CD4-positive, alpha-beta memory T cell (primary cell): ENCODE data around the gene ACBD4. TPM values are rescaled to one million over a fixed set of nuclear protein-coding genes. Genes with fewer than 3 reads are reported as not detected.

Experiments
- CTCF ChIA-PET: fragments of 350-600 bp; sonication (Branson Sonifier 250); formaldehyde crosslinking; loops from one replicate; lab custom pipeline; 2021; ENCODE audit warnings: inconsistent platforms; ENCODE audit not compliant: partially characterized antibody; lab: Charles Lee
- POLR2A ChIA-PET: fragments of 350-600 bp; sonication (Branson Sonifier 250); formaldehyde crosslinking; loops from one replicate; lab custom pipeline; 2021; ENCODE audit not compliant: partially characterized antibody; lab: Charles Lee
- DNase-seq, 5 donors: peaks; one replicate each; pipeline versions ENCODE4 v3.0.0 to v3.0.0-alpha.2; 2020 to 2022; ENCODE audit warnings: mixed read lengths in 1 of 5
- H3K27ac ChIP-seq: one replicate; pipeline ENCODE4 v1.7.0; 2013; ENCODE audit warnings: low read depth, low read length
- H3K27me3 ChIP-seq: 2 replicates; pipeline ENCODE4 v1.7.0; 2013; ENCODE audit warnings: mild to moderate bottlenecking, low read length, moderate library complexity; ENCODE audit not compliant: insufficient read depth
- H3K36me3 ChIP-seq: 2 replicates; pipeline ENCODE4 v1.7.0; 2013; ENCODE audit warnings: mild to moderate bottlenecking, low read length, moderate library complexity; ENCODE audit not compliant: insufficient read depth
- H3K4me1 ChIP-seq: 2 replicates; pipeline ENCODE4 v1.7.0; 2013; ENCODE audit warnings: mild to moderate bottlenecking, low read length, moderate library complexity; ENCODE audit not compliant: insufficient read depth
- H3K4me3 ChIP-seq, 2 donors: one replicate each; pipeline ENCODE4 v1.7.0; 2013; ENCODE audit warnings: low read length in 2 of 2, mild to moderate bottlenecking in 1 of 2
- H3K9me3 ChIP-seq, 2 donors: one replicate each; pipeline ENCODE4 v1.7.0; 2013; ENCODE audit warnings: low read length in 2 of 2, control low read depth in 1 of 2; ENCODE audit not compliant: control insufficient read depth in 1 of 2
- H3K27ac Mint-ChIP-seq, 7 donors: one replicate each; pipeline ENCODE4 v1.8.0; 2020 to 2021; ENCODE audit warnings: mixed read lengths in 7 of 7, mild to moderate bottlenecking in 6 of 7, inconsistent platforms in 3 of 7, moderate library complexity in 3 of 7
- H3K27me3 Mint-ChIP-seq, 2 donors: one replicate each; pipeline ENCODE4 v1.8.0; 2020 to 2021; ENCODE audit warnings: mixed read lengths in 2 of 2
- H3K36me3 Mint-ChIP-seq, 2 donors: one replicate each; pipeline ENCODE4 v1.8.0; 2020 to 2021; ENCODE audit warnings: mixed read lengths in 2 of 2, inconsistent platforms in 1 of 2, mild to moderate bottlenecking in 1 of 2
- H3K4me1 Mint-ChIP-seq, 4 donors: one replicate each; pipeline ENCODE4 v1.8.0; 2020 to 2021; ENCODE audit warnings: mixed read lengths in 4 of 4, mild to moderate bottlenecking in 1 of 4
- H3K4me3 Mint-ChIP-seq, 8 donors: one replicate each; pipeline ENCODE4 v1.8.0; 2020 to 2021; ENCODE audit warnings: mixed read lengths in 8 of 8, mild to moderate bottlenecking in 7 of 8, moderate library complexity in 6 of 8, inconsistent platforms in 3 of 8
- H3K9me3 Mint-ChIP-seq, 8 donors: one replicate each; pipeline ENCODE4 v1.8.0; 2020 to 2021; ENCODE audit warnings: mixed read lengths in 8 of 8, mild to moderate bottlenecking in 5 of 8, inconsistent platforms in 3 of 8, moderate library complexity in 1 of 8
- intact Hi-C: fragments of 100-400 bp; cut with micrococcal nuclease; formaldehyde crosslinking; loops from one replicate; pipeline ENCODE4 v1.15.1; 2023
- polyA plus RNA-seq, 2 donors: library from polyadenylated mRNA; unstranded; fragments of 300-500 nt; fragmentation: Illumina TruSeq; gene quantifications; one replicate each; pipeline ENCODE4 v1.2.3, GENCODE V29; 2021
- total RNA-seq, 2 experiments: library from RNA; stranded (reverse); gene quantifications; one replicate each; pipeline ENCODE4 v1.2.3, GENCODE V29; 2021

Gene ACBD4
- total and polyA plus RNA-seq, 4 experiments from 2014 or later, result 10.3 to 48.1 (median 26.2) TPM

- POLR2A ChIA-PET, result interaction anchor here (0.5 kb wide), 1 partner anchor 23 kb away, joined by 3 read pairs; no protein-coding TSS in a partner anchor
- no peak for DNase-seq
- no peaks in the 10 kb centered on the region for H3K9me3 Mint-ChIP-seq
Measured at GRCh38 chr17:45108595-45109521, 26.6 kb upstream of the ACBD4 start.

DNA sequence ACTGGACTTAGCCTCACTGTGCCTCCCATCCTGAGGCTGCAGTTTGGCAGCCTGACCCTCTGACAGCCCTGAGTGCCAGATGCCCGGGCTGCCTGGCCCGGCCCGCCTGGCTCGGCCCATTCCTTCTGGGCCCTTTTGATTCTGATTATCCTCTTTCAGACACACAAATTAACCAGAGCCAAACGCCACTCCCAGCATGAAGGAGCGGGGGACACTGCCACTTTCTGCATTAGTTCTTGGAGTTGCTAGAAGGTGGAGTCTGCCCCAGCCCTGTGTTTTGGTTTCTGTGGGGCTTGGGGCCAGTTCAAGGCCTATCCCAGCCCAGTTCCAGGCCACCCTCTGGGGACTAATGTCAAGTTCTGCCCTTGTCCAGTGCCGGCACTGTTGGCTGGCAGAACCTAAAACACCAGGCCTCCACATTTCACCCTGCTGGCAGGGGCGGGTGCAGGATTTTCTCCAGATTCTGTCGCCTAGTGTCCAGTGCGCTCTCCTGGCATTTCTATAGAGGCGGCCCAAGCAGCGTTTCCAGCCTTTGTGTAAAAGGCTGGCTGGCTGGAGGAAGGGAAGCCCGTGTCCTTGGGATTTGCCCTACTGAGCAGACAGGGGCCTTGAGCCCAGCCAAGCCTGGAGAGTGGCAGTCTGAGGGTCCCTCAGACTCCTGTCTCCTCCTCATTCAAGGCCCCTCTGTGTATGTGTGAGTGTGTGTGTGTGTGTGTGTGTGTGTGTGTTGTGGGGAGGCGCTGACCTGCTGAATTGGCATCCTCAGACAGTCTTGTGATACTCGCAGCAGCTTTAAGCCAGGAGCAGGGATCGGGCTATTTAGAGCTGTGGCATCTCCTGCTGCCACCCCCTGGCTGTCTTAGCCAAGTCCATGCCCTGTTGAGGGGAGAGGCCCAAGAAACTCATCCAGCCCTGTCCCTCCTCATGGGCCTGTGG, 24.5 kb upstream of the ACBD4 start:
- H3K9me3 ChIP-seq, result no peaks in the 10 kb centered on the region
- DNase-seq, result peak in 1 of 5 donors; percentile 10
- H3K4me3 ChIP-seq, result no peak overlapping the region
- H3K27ac Mint-ChIP-seq, result peak overlapping the region in 2 of 7 donors; percentile 15 to 41
- no peaks in the 10 kb centered on the region for H3K4me1 ChIP-seq
- H3K4me1 Mint-ChIP-seq, result no peaks in the 10 kb centered on the region
- CTCF ChIA-PET, result no interaction called here
- H3K27me3 Mint-ChIP-seq, result no peaks in the 10 kb centered on the region
- POLR2A ChIA-PET, result no interaction called here
- H3K36me3 Mint-ChIP-seq, result peaks cover 5 to 27% of the 10 kb centered on the region in 2 donors
- no peak overlapping the region for H3K4me3 Mint-ChIP-seq
- no peaks in the 10 kb centered on the region for H3K9me3 Mint-ChIP-seq
- H3K36me3 ChIP-seq, result peaks cover 17% of the 10 kb centered on the region
- intact Hi-C loops, result no loop called here
- H3K27me3 ChIP-seq, result no peaks in the 10 kb centered on the region
- no peak overlapping the region for H3K27ac ChIP-seq

More at GRCh38 chr17:45108595-45109521, 26.6 kb upstream of the ACBD4 start:
- Histone ChIP-seq H3K27ac (no peak overlapping the region), H3K4me3 (no peak overlapping the region), H3K9me3 (no peaks in the 10 kb centered on the region), H3K36me3 (peaks cover 35% of the 10 kb centered on the region), H3K27me3 (no peaks in the 10 kb centered on the region), H3K4me1 (no peaks in the 10 kb centered on the region)
- Mint-ChIP-seq H3K36me3 (peaks cover 17 to 46% of the 10 kb centered on the region in 2 donors), H3K27ac (peak overlapping the region in 2 of 7 donors; percentile 23 to 67), H3K4me1 (no peaks in the 10 kb centered on the region), H3K27me3 (no peaks in the 10 kb centered on the region), H3K4me3 (no peak overlapping the region)
- intact Hi-C loops, result no loop called here
- CTCF ChIA-PET, result interaction anchor here (1.2 kb wide), 1 partner anchor 89 kb away, joined by 3 read pairs; no protein-coding TSS in a partner anchor

DNA sequence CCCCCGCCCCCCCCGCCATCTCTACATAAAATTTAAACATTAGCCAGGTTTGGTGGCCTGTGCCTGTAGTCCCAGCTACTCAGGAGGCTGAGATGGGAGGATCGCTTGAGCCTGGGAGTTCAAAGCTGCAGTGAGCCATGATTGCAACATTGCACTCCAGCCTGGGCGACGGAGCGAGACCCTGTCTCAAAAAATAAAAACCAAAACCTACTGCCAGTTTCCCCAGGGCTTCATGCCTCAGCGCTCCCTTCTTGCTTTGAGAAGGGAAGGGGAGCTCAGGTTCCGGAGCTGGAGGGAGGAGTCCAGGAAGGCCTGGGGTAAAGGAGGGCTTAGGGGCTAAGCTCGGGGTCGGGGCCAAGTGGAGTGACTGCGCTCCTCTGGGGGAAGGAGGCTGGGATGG, 23.6 kb upstream of the ACBD4 start:
- Mint-ChIP-seq H3K4me1 (no peaks in the 10 kb centered on the region), H3K36me3 (peaks cover 5 to 17% of the 10 kb centered on the region in 2 donors), H3K27me3 (no peaks in the 10 kb centered on the region), H3K4me3 (no peak overlapping the region), H3K27ac (no peak overlapping the region), H3K9me3 (no peaks in the 10 kb centered on the region)
- POLR2A ChIA-PET, result no interaction called here
- Histone ChIP-seq H3K27ac (no peak overlapping the region), H3K36me3 (peaks cover 8% of the 10 kb centered on the region), H3K27me3 (no peaks in the 10 kb centered on the region), H3K4me1 (no peaks in the 10 kb centered on the region), H3K4me3 (no peak overlapping the region), H3K9me3 (no peaks in the 10 kb centered on the region)
- CTCF ChIA-PET, result interaction anchor here (1.7 kb wide), 1 partner anchor 13 kb away, joined by 6 read pairs; no protein-coding TSS in a partner anchor
- DNase-seq, result peak in 1 of 5 donors; percentile 23
- intact Hi-C loops, result no loop called here

DNA sequence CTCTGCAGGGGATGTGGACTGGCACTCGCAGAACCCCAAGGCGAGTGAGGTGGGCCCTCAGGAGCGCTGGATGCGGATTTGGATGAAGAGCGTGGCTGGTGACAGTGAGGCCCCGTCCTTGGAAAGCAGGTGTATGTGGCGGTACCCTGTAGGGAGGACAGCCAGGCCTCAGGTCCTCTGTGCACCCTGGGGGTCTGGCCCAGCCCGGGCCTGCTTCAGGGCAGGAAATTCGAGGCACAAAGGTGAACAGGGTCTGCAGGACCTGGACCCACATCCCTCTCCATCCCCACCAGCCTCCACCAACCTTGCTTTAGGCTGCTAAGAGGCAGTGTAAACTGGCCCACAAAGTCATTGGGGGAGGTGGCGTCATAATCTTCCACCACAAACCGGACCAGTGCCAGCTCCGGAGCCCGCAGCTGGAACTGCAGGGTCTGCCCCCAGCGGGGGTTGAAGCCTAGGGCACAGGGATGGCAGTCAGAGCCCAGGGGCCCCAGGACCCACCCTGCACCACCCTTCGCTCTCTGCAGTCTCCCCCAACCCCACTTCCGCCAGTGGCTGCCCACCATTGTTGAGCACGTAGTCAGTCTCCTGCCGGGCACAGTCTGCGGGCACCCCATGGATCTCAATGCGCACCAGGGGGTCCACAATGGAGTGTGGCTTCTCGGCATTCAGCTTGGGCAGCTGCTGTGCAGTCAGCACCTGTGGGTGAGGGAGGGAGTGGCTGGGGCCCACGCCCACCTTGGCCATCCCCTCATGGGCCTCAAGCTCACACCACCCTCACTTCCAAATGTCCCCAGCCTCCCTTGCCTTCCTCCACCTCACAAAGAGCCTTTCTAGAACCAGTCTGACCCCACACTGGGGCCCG, 22.7 kb upstream of the ACBD4 start:
- intact Hi-C loops, result no loop called here
- H3K36me3 Mint-ChIP-seq, result peaks cover 4 to 12% of the 10 kb centered on the region in 2 donors
- no peaks in the 10 kb centered on the region for H3K4me1 Mint-ChIP-seq
- H3K9me3 Mint-ChIP-seq, result no peaks in the 10 kb centered on the region
- no peak overlapping the region for H3K27ac ChIP-seq
- H3K27ac Mint-ChIP-seq, result no peak overlapping the region
- no peaks in the 10 kb centered on the region for H3K27me3 ChIP-seq
- H3K9me3 ChIP-seq, result no peaks in the 10 kb centered on the region
- ChIA-PET POLR2A (no interaction called here), CTCF (interaction anchor here (1.7 kb wide), 1 partner anchor 14 kb away, joined by 6 read pairs; no protein-coding TSS in a partner anchor)
- H3K4me3 Mint-ChIP-seq, result no peak overlapping the region
- H3K27me3 Mint-ChIP-seq, result no peaks in the 10 kb centered on the region
- DNase-seq, result peak in 1 of 5 donors; percentile 33
- H3K4me1 ChIP-seq, result no peaks in the 10 kb centered on the region
- H3K4me3 ChIP-seq, result no peak overlapping the region
- H3K36me3 ChIP-seq, result peaks cover 3% of the 10 kb centered on the region

- Histone ChIP-seq H3K9me3 (no peaks in the 10 kb centered on the region), H3K4me1 (no peaks in the 10 kb centered on the region), H3K27me3 (no peaks in the 10 kb centered on the region), H3K4me3 (no peak overlapping the region), H3K27ac (no peak overlapping the region), H3K36me3 (no peaks in the 10 kb centered on the region)
- Mint-ChIP-seq H3K27ac (no peak overlapping the region), H3K4me3 (no peak overlapping the region), H3K9me3 (no peaks in the 10 kb centered on the region), H3K27me3 (no peaks in the 10 kb centered on the region), H3K4me1 (no peaks in the 10 kb centered on the region), H3K36me3 (peaks cover 0 to 7% of the 10 kb centered on the region in 2 donors)
- DNase-seq, result peak in 1 of 5 donors; percentile 9
- POLR2A ChIA-PET, result no interaction called here
- CTCF ChIA-PET, result interaction anchor here (1.7 kb wide), 1 partner anchor 14 kb away, joined by 6 read pairs; no protein-coding TSS in a partner anchor
- intact Hi-C loops, result no loop called here
Measured at GRCh38 chr17:45113424-45113754, 22.1 kb upstream of the ACBD4 start.

DNA sequence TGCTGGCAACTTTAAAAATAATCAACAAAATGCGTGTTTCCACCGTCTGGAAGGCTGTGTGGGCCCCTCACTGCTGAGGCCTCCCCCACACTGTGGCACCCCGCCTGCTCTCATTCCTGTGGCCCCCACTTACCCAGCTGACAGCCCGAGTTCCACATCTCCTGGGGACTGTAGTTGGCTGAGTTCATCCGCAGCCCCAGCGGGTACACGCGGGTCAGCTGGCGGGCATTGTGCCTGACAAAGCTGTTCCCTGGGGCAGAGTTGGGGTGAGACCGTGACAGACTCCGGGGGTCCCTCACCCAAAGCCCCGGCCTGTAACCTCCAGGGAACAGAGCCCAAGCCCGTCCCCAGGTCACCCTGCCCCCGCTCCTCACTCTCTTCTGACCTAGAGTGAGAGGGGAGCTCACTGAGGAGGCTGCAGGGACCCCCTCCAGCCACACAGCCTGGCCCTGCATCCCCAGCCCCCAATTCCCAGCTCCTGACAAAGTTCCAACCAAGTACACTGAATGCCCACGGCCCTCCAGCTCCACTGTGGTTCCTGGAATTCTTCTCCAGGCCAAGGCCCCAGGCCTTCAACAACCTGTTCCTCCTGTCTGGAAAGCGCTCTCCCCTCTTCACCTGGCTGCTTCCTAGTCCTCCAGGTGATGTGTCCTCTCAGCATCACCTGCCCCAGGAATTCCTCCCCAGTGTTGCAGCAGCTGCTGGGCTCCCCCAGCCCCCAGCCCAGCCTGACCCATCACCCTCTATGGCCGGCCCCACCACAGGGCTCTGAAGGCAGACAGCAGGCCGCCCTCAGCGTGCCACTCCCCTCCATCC, 21.2 kb upstream of the ACBD4 start:
- ChIA-PET POLR2A (interaction anchor here (1.1 kb wide), 1 partner anchor 15 kb away, joined by 3 read pairs; no protein-coding TSS in a partner anchor), CTCF (interaction anchor here (1.5 kb wide), 1 partner anchor 15 kb away, joined by 3 read pairs; no protein-coding TSS in a partner anchor)
- no peaks in the 10 kb centered on the region for H3K9me3 ChIP-seq
- no peaks in the 10 kb centered on the region for H3K27me3 Mint-ChIP-seq
- no peak overlapping the region for H3K4me3 Mint-ChIP-seq
- H3K36me3 ChIP-seq, result no peaks in the 10 kb centered on the region
- intact Hi-C loops, result no loop called here
- peak in 1 of 5 donors; percentile 22 for DNase-seq
- no peak overlapping the region for H3K4me3 ChIP-seq
- no peaks in the 10 kb centered on the region for H3K27me3 ChIP-seq
- H3K4me1 ChIP-seq, result no peaks in the 10 kb centered on the region
- H3K27ac Mint-ChIP-seq, result no peak overlapping the region
- H3K4me1 Mint-ChIP-seq, result no peaks in the 10 kb centered on the region
- peaks cover 0 to 1% of the 10 kb centered on the region in 2 donors for H3K36me3 Mint-ChIP-seq
- H3K9me3 Mint-ChIP-seq, result no peaks in the 10 kb centered on the region
- no peak overlapping the region for H3K27ac ChIP-seq
